ENCODE results near the gene TSC22D2.
"Not testable (repeated sequence)": the region's sequence is repeated elsewhere in the genome, so short reads cannot be mapped to it uniquely, and the experiment has no call there.

TSC22D2 gene

DNA sequence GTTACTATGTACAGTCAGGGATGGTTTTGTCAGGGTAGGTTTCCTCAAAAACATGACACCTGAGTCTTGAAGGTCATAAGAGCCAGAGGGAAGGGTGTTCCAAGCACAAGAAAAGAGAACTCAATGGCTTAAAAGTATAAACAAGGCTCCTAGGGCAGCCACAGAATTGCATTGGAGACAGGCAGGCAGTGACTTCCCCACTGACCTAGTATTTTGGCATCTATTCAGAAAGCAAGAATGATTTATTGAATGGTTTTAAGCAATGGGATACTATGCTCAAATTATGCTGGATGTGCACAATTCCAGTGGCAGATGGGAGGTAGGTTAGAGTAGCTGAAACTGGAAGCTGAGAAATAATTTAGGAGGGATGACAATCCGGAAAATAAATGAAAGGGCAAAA lies 54.0 kb downstream of the TSC22D2 start:
- no peak for DNase-seq (ENCODE audit: low read depth)
- TF ChIP-seq, protein P1, sequence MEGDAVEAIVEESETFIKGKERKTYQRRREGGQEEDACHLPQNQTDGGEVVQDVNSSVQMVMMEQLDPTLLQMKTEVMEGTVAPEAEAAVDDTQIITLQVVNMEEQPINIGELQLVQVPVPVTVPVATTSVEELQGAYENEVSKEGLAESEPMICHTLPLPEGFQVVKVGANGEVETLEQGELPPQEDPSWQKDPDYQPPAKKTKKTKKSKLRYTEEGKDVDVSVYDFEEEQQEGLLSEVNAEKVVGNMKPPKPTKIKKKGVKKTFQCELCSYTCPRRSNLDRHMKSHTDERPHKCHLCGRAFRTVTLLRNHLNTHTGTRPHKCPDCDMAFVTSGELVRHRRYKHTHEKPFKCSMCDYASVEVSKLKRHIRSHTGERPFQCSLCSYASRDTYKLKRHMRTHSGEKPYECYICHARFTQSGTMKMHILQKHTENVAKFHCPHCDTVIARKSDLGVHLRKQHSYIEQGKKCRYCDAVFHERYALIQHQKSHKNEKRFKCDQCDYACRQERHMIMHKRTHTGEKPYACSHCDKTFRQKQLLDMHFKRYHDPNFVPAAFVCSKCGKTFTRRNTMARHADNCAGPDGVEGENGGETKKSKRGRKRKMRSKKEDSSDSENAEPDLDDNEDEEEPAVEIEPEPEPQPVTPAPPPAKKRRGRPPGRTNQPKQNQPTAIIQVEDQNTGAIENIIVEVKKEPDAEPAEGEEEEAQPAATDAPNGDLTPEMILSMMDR (IDR thresholded peaks at IDR 0.05; ENCODE audit: low read depth, low read length, missing control alignments), result no peak
- no peak overlapping the region for H3K4me3 ChIP-seq (ENCODE audit: low read depth, low read length)

DNA sequence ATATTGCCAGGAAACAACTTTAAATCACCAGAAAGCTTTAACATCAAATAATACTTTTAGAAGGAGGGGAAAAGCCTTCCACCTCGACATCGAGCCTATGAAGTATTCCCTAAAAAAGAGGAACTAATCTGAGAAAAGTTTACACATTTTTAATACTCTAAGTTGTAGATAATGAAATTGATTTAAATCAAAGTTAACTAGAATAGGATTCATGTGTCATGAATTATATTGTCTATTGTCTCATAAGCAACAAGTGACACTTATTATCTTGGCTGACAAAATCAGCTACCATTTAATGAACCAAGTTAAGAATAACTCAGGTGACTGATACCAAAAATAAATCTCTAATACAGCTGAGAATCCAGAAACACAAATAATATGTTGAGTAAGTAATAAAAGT lies 56.6 kb downstream of the TSC22D2 start:
- no peak overlapping the region for H3K4me3 ChIP-seq (ENCODE audit: low read depth, low read length)
- TF ChIP-seq, protein P1 (IDR thresholded peaks at IDR 0.05; ENCODE audit: low read depth, low read length, missing control alignments), result no peak
- no peak for DNase-seq (ENCODE audit: low read depth)

DNA sequence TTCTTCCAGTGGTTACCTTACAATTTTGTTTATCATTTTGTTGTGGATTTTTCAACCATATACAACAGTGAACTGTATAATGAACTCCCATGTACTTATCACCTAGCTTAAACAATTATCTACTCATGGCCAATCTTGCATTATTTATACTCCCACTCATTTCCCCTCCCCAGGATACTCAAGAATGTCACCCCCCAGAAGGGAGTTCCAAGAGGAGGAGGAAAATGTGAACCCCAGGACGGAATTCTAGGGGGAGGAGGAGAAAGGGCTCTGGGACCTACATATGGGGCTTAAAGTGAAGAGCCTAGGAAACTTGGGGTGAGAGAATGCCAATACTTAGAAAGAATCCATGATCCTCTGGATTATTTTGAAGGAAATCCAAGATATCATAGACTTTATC lies 59.3 kb downstream of the TSC22D2 start:
- DNase-seq (ENCODE audit: low read depth), result no peak
- H3K4me3 ChIP-seq (ENCODE audit: low read depth, low read length), result no peak overlapping the region
- TF ChIP-seq, protein P1 (IDR thresholded peaks at IDR 0.05; ENCODE audit: low read depth, low read length, missing control alignments), result no peak

DNA sequence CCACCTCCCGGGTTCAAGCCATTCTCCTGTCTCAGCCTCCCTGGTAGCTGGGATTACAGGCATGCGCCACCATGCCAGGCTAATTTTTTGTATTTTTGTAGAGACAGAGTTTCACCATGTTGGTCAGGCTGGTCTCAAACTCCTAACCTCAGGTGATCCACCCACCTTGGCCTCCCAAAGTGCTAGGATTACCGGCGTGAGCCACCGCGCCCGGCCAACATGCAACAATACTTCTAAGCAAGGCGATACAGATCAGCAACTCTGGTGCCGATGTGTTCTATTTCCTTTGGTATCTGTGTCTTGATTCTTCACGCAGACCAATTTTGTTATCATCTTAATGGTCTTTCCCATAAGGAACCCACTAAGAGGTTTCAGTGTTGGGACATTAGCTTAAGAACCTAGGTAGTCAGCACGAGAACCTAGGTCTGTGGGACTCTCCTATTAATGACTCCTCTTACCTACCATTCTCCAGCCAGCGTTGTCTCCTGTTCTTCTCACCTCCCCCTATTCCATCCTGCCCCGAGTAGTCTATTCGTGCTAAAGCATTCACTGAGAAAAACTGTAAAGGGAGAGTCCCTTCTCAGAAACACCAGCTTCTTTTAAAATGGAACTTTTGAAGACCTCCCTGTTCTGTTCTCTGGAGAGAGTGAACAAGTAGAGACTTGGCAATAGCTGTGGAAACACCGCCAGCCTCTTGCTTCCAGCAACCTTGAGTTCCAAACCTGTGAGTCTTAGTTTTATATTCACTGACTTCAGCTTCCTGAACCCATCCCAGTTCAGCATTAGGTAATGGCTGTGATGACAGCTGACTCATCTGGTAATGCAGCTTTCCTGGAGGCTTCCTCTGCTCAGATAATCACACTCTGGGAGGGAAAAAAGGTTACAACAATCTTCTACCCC lies 61.2 kb downstream of the TSC22D2 start:
- TF ChIP-seq, protein P1 (IDR thresholded peaks at IDR 0.05; ENCODE audit: low read depth, low read length, missing control alignments), result no peak
- DNase-seq (ENCODE audit: low read depth), result no peak
- H3K4me3 ChIP-seq (ENCODE audit: low read depth, low read length), result no peak overlapping the region

DNA sequence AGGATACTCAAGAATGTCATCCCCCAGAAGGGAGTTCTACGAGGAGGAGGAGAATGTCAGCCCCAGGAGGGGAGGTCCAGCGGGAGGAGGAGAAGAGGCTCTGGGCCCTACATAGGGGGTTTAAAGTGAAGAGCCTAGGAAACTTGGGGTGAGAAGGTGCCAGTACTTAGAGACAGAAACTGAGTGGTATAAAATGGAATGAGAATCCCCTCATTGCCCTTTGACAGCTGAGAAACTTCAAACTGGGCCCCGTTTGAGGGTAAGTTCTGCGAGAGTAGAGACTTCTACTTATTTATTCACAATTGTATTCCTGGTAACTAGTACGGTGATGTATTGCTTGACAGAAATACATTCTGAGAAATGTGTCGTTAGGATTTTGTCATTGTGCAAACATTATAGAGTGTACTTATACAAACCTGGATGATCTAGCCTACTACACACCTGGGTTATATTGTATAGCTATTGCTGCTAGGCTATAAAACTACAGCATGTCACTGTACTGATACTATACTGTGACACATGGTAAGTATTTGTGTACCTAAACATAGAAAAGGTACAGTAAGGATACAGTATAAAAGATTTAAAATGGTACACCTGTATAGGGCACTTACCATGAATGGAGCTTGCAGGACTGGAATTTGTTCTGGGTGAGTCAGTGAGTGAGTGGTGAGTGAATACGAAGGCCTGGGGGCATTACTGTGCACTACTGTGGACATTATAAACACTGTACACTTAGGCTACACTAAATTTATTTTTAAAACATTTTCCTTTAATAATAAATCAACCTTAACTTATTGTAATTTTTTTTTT lies 62.0 kb downstream of the TSC22D2 start:
- no peak for DNase-seq (ENCODE audit: low read depth)
- TF ChIP-seq, protein P1 (IDR thresholded peaks at IDR 0.05; ENCODE audit: low read depth, low read length, missing control alignments), result no peak
- no peak overlapping the region for H3K4me3 ChIP-seq (ENCODE audit: low read depth, low read length)

DNA sequence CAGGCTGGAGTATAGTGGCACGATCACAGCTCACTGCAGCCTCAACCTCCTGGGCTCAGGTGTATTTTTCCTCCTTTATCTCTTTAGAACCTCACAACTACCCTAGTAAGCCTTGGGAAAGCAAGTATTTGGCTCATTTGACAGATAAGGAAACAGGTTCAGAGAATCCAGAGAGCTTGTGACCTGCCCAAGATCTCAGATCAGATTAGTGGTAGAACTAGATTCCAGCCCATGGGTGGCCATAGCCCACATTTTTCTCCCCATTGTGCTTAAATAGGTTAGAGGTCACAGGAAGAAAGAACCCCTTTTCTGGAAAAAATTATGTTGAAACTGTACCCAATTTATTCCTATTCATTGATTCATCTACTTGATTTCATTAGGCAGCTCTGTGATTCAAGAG lies 64.3 kb downstream of the TSC22D2 start:
- DNase-seq (ENCODE audit: low read depth), result no peak
- H3K4me3 ChIP-seq (ENCODE audit: low read depth, low read length), result no peak overlapping the region
- TF ChIP-seq, protein P1 (IDR thresholded peaks at IDR 0.05; ENCODE audit: low read depth, low read length, missing control alignments), result no peak

DNA sequence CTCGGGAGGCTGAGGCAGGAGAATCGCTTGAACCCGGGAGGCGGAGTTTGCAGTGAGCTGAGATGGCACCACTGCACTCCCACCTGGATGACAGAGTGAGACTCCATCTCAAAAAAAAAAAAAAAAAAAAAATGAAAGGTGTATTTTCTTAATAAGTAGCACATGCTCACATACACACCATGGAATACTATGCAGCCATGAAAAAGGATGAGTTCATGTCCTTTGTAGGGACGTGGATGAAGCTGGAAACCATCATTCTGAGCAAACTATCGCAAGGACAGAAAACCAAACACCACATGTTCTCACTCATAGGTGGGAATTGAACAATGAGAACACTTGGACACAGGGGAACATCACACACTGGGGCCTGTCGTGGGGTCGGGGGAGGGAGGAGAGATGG lies 65.1 kb downstream of the TSC22D2 start:
- not testable (repeated sequence) for H3K4me3 ChIP-seq (ENCODE audit: low read depth, low read length)

More for the DNA sequence above, 65.1 kb downstream of the TSC22D2 start:
- not testable (repeated sequence) for DNase-seq (ENCODE audit: low read depth)

Measured in GM12864 (cell line).